HFF-Myc (cell line): ENCODE measurements around the gene TBC1D9.

Experiments
- DNase-seq: peaks from one replicate; pipeline ENCODE4 v3.0.0-alpha.2; 2011; ENCODE audit warnings: low read depth; ENCODE audit errors: extremely low read depth
- H3K4me3 ChIP-seq: replicated peaks from 2 replicates; pipeline ENCODE4 v1.5.1; 2011; ENCODE audit warnings: low read depth, mild to moderate bottlenecking, control low read depth, low read length
- CTCF ChIP-seq: IDR thresholded peaks from 2 replicates; pipeline ENCODE4 v1.5.1; 2012; ENCODE audit warnings: mild to moderate bottlenecking, low read depth, low read length, control low read depth; ENCODE audit errors: missing control alignments

The TBC1D9 gene

DNA sequence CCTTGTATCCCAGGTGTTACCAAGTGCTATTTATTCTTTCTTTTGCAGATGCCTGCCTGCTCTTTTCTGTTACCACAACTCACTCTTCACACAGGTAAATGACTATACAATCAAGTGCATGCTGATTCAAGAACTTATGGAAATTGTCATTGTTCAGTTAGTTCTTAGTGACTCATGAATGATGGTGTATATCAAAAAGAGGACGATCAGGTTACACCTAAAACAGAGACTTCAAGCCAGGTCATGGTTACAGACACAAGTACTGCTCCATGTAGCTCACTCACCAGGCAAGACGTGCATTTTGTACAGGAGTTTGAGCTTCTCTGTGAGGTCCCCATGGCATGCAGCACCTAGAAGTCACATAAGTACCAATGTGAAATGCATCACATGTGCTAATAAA is 128.2 kb downstream of the TBC1D9 start:
- TF ChIP-seq CTCF = no peak
- H3K4me3 ChIP-seq = no peak overlapping the region
- no peak for DNase-seq

DNA sequence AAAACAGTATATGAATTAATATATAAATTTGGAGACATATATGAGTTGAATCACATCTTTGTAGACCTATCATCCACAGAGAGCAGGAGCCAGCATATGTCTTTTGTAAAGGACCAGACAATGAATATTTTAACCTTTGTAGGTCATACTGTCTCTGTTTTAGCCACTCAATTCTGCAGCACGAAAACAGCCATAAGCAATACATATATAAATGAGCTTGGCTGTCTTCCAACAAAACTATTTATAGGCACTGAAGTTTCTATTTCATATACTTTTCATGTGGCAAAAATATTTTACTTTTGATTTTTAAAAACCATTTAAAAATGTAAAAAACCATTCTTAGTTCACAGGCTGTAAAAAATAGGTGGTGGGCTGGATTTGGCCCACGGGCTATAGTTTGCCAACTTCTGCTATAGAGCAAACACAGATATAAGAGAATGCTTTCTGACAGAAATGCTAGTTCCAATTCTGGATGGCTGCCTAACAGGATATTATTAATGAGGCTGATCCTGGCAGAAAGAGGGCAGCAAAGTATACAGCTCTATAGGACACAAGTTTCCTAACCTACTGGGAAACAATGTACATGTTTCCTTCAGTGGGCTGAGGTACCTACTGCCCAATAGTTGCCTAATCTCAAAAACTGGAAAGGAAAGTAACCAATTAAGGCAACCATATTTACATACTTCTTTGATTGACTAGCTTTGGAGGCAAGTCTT is 129.4 kb downstream of the TBC1D9 start:
- no peak for DNase-seq

GRCh38 chr4:140622333-140622958 is 133.7 kb downstream of the TBC1D9 start:
- DNase-seq = no peak
- TF ChIP-seq CTCF = no peak
- no peak overlapping the region for H3K4me3 ChIP-seq

More for the DNA sequence above, 129.4 kb downstream of the TBC1D9 start:
- TF ChIP-seq CTCF = no peak
- no peak overlapping the region for H3K4me3 ChIP-seq

- no peak for DNase-seq
These were observed 135.0 kb downstream of the TBC1D9 start for GRCh38 chr4:140621161-140621560.

DNA sequence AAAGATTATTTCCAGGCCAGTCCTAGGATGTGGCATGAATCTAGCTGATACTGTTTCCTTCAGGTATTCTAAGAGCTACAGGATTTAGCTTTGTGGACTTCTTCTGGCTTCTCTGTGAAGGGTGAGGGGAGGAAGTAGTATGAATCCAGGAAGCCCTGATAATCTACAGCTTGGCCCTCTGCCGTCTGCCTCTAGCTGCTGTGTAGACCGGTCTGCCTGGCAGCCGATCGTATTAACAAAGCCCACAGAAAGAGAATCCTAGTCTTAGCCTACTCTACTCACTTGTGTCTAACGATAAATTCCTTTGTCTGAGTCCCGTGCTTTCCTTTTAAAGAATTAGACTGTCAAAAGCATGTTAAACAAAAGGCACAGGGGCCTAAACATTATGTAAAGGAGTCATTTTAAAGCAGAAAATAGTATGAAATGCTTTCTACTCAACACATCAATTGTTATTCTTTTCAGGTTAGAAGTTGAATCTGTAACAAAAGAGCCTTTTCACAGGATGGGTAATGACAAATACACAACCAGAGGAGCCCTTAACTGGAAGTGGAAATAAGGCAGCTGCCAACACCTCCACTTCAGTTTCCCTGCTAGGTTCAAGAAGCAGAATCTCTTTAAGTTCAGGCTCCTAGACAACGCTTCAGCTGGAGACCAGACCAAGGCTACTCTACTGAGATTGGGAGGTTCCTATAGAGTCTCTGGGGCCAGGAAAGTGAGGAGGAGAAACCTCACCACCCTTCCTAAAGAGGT is 138.5 kb downstream of the TBC1D9 start:
- TF ChIP-seq CTCF = no peak
- DNase-seq = no peak
- no peak overlapping the region for H3K4me3 ChIP-seq

More at GRCh38 chr4:140621161-140621560, 135.0 kb downstream of the TBC1D9 start:
- H3K4me3 ChIP-seq = no peak overlapping the region
- TF ChIP-seq CTCF = no peak

DNA sequence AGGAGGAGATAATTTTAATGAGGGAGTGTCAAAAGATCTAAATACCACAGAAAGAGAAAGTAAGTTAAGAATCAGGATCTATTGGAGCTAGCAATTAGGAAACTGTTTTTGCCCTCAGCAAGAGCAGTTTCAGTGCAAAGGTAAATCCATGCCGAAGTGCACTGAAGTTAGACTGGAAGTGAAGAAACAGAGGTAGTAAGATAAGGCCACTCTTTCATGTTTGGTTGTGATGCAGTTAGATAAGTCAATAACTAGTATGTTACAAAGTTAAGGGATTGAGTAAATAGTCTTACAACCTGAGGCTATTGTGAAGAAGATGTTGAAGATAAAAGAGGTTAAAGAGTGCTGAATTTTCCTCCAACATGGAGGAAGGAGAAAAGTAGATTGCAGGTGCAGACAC is 140.7 kb downstream of the TBC1D9 start:
- no peak for TF ChIP-seq CTCF
- no peak for DNase-seq
- H3K4me3 ChIP-seq = no peak overlapping the region
